A673 (cell line): ENCODE results near the gene FAM168B.

ENCODE experiments used
- EZH2 ChIP-seq: fragments of 200-600 bp; sonication (generic); IDR thresholded peaks from 2 replicates; pipeline ENCODE4 v1.6.1; 2017; ENCODE audit warnings: borderline replicate concordance, low read depth, mild to moderate bottlenecking, mixed read lengths, antibody characterized with exemption, low read length; ENCODE audit not compliant: poor library complexity, severe bottlenecking
- TF ChIP-seq, protein P1 (sequence below): fragments of 300-800, 200-600 bp; sonication (generic); conservative IDR thresholded peaks from 2 replicates; pipeline ENCODE4 v1.5.1; 2017; ENCODE audit warnings: low read depth, mild to moderate bottlenecking, antibody characterized with exemption, low read length, moderate library complexity, mixed read lengths

DNA sequence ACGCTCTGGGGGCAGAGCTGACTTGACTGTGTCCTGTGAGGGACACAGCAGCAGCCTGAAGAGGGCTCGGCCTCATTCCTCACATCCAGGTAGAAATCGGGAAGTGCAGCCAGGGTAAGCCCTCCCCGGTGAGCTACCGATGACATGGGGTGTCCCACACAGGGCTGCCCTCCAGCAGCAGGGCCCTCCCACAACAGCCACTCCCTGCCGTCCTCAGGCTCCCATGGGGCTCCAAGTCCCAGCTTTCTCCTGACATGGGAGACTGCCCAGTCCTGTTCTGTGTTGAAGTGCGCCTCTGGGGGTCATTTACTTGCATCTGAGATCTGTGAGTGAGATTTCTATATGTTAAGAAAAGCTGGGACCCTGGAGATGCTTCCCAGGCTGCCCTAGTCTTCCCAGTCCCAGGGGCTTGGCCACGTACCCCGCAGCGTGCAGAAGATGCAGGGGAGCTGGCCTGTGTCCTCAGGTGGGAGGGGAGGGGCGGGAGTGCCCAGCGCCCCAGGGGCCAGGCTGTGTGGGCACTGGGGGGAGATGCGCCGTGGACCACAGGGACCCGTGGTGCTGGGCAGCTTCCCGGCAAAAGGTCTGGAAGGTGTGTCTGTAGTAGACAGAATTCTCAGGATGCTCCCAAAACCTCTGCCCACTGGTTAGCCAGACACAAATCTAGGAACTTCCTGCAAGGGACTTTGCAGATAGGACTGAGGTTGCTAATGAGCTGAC, 87.9 kb downstream of the FAM168B start:
- TF ChIP-seq, protein P1, sequence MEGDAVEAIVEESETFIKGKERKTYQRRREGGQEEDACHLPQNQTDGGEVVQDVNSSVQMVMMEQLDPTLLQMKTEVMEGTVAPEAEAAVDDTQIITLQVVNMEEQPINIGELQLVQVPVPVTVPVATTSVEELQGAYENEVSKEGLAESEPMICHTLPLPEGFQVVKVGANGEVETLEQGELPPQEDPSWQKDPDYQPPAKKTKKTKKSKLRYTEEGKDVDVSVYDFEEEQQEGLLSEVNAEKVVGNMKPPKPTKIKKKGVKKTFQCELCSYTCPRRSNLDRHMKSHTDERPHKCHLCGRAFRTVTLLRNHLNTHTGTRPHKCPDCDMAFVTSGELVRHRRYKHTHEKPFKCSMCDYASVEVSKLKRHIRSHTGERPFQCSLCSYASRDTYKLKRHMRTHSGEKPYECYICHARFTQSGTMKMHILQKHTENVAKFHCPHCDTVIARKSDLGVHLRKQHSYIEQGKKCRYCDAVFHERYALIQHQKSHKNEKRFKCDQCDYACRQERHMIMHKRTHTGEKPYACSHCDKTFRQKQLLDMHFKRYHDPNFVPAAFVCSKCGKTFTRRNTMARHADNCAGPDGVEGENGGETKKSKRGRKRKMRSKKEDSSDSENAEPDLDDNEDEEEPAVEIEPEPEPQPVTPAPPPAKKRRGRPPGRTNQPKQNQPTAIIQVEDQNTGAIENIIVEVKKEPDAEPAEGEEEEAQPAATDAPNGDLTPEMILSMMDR: no peak
- TF ChIP-seq EZH2: no peak
